Stimulated activated CD8-positive, alpha-beta memory T cell treated with anti-CD3 and anti-CD28 coated beads, Interleukin-4, amount 100 ng/mL, for 24 hours (primary cell): ENCODE results near the gene MBD6.

Experiments
- DNase-seq: peaks from one replicate; pipeline ENCODE4 v3.0.0-alpha.2; 2020; ENCODE audit warnings: low read depth

MBD6 gene

DNA sequence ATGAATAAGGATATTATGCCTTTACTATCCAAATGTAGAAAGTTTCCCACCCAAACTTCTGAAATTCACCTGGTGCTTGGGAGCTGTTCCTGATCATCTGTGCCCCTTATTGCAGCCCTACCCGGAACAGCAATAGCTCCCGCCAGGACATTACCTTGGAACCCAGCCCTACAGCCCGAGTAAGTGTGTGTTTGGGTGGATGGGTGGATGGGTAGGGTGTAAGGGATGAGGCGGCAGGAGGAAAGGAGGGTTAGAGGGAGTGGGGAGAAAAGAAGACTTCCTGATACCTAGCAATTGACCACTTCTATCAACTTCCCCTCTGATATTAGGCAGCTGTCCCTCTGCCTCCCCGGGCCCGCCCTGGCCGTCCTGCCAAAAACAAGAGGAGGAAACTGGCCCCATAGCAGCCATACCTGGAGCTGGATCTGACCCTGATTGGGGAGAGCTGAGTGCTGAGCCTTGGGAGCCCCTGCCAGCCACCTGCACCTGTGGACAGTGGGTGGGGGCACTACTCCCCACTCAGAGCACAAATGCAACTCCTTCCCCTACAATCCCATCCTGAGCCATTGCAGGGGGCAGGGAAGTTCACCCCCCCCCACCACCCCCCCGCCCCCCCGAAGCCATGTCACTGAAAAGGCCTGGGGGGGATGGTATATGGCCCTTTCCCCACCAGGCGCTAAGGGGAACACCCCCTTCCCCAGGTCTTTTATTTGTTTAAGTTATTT is 6.4 kb downstream of the MBD6 start:
- no peak for DNase-seq

DNA sequence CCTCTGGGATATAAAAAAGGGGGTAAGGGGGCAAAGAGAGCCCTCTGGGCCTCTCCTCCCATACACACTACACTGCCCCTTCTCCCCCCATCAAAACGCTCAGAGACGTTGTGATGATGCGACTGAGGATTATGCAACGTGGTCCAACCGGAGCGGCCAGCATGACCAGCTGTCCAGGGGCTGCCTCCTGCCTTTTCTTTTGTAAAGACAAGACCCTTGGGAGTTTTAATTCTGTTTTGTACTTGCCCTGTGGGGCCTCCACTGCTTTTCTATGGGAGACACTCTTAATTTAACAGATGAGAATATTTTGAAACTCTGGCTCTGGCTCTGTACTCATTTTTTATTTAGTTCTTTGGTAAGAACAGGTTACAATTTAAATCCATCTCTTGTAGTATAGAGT is 7.2 kb downstream of the MBD6 start:
- no peak for DNase-seq

DNA sequence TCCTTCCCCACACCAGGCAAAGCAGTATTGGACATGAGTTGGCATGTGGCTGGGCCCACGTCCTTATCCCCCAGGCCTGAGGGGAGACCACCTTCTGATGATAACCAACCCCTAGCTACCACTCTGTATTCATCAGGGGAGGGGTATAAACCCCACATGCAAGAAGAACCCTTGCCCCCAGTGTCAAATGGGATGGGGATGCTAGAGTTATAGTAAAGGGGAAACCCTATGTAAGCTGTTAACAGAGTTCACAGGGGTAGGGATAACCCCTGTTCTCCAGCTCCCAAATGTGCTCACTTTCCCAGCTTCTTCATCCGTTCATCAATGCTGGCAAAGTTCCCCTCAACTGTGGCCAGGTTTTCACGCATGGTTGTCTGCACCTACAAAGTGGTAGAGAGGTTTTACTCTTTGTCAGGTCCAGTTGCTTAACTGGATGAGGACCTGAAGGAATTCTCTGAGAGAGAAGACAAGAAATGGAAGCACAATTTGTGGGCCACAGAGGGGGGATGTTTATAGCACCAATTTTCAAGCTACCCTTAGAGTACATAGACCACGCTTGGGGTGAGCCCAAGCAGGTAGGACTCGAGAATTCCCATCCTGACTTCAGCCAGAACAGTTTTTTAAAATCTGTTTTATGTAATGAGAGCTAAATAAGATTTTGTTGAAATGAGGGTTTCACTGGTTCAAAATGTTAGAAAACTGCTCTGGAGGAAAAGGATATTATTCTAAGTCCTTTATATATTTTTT is 7.9 kb downstream of the MBD6 start:
- no peak for DNase-seq

DNA sequence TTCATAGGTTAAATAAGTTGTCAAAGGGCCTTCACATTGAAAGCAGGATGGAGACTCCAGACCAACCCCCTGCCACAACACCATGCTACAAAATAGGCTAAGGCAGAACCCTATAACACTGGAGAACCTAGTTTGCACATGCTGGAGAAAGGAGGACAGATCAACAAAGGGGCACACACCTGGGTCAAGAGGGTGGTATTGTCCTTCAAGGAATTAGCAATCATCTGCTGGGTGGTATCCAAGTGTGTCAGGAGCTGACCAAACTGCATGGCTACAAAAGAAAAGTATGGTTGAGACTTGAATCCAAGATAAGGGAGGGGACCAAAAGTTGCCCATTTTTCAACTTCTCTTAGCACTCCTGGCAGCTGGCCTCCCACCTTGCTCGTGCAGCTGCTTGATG is 9.2 kb downstream of the MBD6 start:
- DNase-seq, result no peak

DNA sequence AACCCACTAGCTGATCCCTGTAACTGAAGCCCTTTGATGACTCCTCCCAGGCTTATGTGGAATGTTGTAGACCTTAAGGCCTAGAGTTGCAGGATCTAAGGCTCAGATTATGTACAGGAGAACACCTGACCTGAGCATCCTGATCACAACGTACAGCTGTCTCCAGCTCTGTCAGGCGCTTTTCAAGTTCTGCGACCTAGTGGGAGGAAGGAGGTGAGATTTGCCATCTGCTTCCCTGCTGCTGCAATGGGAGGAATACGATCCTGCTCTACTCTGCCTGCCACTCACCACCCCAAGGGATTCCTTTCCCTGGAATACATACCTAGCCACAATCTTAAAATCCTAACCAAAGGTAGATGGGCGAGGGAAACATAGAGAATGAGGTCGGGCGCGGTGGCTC is 10.5 kb downstream of the MBD6 start:
- DNase-seq, result no peak

DNA sequence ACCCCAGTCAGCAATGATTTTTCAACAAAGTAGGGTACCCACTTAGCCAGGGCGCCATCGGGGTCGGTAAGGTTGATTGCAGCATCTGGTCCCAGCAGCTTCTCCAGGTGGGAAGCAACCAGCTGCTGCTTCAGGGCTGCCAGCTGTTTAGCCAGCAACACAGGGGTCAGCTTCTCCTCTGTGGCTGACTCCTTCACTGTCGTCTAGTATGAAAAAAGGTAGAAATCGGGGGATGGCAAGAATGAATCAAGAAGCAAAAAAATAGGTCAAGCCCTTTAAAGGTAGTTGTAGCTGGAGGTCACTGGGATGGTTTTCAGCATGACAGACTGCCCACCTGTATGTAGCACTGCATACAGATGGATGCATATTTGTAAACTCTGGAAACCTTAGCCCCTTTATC is 11.6 kb downstream of the MBD6 start:
- no peak for DNase-seq

DNA sequence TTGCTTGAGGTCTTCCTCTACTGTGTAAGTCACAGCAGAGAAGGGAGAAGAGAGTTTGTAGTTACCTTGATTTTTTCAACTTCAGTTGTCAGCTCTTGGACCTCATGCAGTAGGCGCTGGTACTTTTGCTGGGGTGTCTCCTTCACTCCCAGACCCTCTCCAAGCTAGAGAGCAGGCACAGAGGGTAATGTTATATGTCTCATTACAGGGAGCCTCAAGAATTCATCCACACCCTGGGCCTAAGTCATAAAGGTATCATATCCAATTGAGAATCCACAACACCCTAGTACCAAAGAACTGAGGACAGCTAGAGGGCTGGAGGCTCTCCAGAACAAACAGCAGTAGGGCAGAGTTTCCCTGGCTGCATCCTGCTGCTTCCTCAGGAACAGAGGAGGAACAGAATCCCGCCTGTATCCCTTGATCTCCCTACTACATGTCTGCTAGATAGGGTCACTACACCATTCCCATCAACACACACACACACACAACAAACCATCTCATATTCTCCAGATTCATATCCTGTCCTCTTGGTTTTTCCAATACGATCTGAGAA is 12.4 kb downstream of the MBD6 start:
- no peak for DNase-seq

DNA sequence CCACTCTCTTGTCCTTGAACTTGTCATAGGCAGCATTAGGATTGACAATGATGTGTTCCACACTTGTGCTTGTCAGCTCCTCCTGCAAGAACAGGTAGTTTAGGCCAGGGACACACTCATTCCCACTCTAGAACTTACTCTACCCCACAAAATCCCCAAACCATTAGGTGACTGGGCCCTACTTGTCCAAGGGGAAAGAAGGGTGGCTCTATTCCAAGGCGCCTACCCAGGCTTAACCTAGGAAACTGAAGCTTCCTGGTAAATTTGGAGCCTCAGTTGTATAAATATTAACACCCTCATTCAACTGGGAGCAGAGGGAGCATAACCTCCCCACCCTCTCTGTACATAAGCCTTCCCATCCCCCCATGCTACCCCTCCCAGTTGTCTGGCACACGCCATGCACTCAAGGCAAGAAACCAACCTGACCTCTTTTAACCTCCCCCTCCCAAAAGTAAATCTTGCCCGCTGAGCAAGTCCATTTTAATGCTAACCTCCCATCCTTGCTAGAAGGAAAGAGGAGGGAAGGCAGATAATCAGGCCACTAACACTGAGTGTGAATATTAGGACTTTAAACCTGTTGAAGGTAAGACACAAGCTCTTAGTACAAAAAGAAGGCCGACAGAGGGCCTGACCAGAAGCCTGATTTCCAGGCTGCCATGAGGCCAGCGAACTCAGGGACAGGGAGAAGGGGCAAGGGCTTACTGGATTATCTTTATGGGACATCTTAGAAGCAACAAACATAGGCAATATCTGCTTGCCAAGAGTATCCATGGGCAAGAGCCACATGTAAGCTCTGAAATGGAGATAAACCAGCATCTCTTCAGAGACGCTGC is 13.4 kb downstream of the MBD6 start:
- no peak for DNase-seq

DNA sequence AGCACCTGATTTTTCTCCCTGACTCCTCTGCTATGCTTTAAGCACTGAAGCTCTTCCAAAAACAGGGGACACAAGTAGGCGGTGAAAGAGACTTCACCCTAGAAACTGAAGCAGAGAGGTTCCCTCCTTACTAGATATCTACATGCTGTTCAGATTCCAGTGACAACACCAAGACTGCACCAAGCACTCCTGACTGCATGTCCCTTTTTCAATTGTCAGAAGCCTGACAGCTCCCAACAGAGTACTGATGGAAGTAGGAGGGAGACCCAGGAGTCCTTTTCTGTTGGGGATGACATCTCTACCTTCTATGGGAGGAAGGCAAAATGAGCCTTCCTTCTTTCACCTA is 13.9 kb downstream of the MBD6 start:
- DNase-seq, result no peak

DNA sequence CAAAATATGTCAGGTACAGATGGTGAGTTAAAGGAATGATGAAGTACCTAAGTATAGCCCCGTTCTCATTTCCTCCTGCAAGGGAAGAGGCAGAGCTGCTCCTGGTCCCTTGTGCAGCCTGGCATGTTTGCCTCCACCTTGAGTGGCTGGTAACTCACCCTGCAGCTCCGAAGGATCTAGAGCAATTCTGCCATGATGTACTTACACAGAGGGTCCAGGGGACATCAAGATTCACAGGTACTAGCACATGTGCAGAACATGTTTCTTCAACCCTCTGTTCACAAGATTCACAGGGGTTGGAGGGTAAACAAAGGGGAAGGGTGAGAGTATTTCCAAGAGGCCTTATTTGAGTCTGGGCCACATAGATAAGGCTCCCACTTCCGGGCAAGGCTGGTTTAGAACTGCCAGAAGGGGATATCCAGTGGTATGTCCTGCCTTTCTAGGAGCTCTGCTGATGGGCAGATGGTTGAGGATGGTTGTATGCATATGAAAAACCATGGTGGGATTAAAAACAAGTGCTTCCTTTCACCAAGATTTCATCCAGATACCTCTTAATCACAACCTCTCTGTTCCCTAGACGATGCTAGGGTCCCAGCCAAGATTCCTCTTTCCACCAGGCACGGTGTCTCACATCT is 16.6 kb downstream of the MBD6 start:
- no peak for DNase-seq

DNA sequence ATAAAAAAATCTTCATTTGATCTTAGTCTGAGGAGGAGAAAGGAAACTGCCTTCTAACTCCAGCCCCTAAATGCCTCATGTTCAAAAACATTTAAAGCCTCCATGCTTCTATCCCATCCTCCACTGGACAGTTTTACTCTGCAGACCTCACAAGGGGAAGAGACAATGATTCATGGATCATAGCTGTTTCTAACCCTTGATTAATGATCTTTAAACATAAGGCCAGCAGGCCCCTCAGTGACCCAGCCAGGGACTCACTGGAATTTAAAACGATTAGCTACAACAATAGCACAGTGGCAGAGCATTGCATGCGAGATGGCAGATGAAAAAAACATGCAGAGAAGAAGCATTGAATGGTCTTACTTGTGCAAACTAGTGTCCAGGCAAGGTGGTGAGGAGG is 18.4 kb downstream of the MBD6 start:
- no peak for DNase-seq

DNA sequence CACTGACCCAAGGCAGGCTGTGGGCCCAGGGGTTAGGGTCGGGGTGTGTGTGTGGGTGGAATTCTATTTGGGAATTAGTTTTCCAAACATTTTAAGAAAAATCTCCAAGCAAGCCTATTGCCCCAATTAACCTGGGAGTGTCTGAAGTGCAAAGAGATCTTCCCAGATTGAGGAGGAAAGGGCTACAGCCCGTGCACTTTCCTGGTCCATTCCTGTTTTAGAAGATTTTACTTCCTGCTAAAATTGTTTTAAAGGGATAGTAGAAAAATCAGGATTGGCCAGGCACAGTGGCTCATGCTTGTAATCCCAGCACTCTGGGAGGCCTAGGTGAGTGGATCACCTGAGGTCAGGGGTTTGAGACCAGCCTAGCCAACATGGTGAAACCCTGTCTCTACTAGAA is 19.1 kb downstream of the MBD6 start:
- no peak for DNase-seq

DNA sequence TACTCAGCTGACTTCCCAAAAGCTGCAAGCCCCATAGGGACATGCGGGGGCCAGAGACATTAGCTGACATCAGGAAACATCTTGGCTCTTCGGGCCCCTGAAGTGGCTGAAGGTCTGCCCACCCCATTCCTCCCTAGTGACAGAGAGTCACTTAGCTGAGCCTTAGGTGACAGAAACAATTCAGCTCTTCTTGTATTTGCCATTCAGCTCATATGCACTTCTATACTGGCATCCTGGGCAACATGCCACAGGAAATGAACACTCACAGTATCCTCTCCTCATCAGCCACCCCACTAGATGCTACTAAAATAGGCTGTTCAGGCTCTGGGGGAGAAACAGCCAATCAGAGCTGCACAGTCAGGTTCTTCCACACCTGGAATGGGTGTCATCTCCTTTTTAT is 21.0 kb downstream of the MBD6 start:
- DNase-seq, result no peak

DNA sequence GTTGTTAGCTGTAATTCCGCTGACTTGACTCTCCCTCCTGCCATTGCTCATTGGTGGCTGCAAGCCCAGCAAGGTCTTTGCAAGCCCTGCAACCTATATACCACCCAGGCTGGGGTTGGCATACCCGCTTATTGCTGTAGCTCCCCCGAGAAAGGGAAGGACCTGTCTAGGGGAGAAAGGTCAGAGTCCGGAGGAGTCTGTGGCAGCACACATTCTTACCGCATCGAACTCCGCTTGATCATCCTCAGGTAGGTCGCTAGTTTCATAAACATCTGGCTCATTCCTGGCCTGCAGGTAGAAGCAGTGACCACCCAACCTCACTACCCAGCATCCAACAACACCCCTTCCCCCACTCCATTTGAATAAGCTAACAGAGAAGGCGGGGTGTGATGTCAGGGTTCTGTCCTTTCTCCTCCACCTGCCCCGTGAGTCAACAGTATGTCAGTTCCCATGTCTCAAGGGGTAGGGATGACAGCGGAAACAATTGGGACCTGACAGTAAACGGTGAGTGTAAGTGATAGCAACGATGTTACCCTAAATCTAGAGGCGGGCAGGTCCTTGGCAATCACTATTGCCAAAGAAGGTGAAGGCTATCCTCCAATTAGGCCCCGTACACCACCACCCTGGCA is 23.3 kb downstream of the MBD6 start:
- DNase-seq, result no peak

DNA sequence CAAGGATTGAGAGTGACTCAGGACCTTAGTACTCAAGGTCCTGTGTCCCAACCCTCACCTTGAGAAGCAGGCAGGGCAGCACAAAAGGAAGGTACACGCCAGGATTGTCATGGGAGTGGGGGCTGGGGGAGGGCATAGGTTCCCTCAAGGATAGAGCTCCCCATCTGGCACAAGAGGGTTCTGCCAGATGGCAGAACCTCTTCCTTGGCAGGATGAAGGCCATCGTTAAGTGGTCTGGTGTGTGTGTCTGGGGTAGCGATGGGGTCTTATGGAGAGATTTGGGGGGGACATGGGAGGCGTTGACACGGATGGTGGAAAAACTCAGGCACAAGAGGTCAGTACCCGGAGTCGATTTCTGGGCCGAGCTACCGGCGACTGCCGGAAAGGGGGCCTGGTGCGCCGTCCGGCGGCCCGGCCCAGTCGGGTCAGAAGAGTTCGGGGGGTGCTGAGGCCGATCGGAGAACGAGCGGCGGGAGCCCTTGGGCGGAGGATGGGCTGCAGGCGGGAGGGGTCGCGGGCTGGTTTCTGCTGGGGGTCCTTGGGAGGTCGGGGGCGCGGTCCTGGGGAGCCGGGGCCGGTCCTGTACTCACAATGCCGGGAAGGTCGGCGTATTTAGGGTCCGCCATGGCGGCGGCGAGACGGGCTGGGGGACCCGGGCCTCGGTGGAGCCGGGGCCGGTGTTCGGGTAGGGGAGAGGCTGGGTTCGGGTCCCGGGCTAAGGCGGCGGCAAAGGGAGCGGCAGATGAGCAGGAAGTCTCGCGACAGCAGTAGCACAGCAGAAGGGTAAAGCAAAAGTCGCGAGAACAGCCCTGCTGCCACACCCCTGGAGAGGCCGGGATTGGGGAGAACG is 24.0 kb downstream of the MBD6 start, which contains the start of gene DCTN2:
DCTN2 (minus strand) TSS at position 755 of the 850 bp plus-strand sequence; CDS start at position 626, 129 bp downstream.
- peak; percentile 87 for DNase-seq

DNA sequence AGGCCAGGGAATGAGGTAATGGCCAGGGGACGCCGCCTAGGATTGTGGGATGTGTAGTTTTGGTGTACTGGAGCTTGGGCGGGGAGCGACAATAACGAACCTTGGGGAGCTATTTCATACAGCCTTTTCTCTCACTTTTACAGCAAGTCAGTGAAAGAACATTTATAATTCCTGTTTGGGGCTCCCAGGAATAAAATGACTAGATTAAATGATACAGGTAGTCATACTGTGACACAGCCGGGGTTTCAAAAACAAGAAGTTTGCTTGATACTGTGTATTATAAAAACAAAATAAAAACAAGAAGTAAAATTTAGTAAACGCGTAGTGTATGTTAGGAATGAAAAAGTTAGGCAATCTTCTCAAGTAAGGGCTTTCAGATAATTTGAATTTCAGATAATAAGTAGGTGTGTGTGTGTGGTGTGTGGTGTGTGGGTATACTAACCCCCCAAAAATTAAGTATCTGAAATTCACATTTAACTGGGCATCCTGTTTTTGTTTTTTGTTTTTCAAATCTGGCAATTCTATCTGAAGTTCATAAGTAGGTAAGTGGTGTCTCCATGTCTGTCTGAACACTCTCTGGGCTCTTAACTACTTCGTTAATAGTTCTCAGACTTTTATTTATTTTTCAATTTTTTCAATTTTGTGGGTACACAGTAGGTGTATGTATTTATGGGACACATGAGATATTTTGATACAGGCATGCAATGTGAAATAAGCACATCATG is 24.8 kb downstream of the MBD6 start:
- DNase-seq, result no peak

DNA sequence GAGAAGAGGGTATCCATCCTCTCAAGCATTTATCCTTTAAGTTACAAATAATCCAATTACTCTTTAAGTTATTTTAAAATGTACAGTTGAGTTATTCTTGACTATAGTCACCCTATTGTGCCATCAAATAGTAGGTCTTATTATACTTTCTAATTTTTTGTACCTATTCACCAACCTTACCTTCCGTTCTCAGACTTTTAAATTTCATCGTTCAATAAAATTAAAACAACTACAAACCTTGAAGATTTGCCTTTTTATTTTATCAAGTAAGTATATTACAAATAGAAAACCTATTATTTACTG is 25.3 kb downstream of the MBD6 start:
- DNase-seq, result no peak

DNA sequence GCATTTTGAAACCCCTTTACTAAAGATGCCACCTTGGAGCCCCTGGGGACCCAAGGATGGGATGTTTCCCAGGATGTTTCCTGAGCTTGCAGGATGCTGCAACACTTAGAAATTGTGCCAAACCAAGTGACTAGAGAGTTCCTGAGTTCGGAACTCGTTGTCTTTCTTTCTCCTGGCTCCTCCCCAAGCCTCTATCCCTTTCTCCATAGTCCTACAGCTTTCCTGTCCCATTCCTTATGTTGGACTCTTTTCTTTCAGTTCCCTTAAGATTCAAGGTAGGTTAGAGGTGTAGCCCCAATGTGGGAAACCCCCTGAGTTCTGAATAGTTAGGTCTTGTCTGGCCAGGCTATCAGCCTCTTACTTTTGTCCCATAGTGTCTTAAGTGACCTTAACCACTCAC is 25.9 kb downstream of the MBD6 start:
- DNase-seq, result no peak

DNA sequence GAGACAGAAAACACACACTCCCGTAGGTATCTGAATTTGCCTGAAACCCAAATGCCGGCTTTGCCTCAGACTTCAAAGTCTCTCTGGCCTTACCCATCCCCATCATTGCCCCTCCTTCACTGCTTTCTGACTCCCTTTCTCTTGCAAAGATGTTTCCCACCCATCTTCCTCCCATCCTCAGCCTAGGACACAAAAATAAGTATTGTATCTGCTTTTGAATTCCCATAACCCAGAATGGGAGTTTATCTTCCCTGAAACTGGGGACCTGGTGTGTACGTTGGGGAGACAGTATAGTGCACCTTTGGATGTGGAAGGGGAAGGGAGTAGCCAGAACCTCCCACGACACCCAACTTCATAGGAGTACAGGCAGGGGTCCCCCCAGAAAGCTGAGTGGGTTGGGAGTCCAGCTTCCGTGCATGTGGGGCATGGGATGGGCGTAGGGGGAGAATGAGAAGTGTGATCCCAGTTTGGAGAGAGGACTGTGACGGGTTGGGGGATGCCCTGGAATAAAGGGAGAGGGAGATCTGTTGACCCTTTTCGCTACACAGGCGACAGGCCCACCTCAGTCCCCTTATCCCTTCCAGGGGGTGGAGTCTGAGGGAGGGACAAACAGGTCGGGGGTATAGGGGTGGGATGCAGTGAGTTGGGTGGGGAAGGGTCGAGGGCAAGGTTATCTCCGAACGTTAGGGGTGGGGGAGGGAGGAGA is 26.7 kb downstream of the MBD6 start:
- no peak for DNase-seq
